Measurements from ENCODE around the gene WIPF1.

Gene WIPF1

DNA sequence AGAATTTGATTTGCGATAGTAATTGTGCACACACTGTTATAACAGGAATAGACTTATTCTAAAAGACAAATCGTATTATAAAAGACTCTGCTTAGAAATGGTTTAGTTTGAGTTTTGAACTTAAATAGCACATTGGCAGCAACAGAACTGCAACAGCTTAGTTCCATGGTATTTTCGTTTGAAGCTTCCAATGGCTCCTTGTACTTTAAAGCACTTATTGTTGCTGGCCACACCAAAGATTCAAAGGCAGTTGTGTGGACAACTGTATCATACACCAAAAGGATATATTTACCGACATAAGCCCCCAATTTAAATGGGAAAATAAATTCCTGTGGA, 627 bp downstream of the WIPF1 start:
- no peak for DNase-seq (ENCODE audit: low read depth, low spot score)

DNA sequence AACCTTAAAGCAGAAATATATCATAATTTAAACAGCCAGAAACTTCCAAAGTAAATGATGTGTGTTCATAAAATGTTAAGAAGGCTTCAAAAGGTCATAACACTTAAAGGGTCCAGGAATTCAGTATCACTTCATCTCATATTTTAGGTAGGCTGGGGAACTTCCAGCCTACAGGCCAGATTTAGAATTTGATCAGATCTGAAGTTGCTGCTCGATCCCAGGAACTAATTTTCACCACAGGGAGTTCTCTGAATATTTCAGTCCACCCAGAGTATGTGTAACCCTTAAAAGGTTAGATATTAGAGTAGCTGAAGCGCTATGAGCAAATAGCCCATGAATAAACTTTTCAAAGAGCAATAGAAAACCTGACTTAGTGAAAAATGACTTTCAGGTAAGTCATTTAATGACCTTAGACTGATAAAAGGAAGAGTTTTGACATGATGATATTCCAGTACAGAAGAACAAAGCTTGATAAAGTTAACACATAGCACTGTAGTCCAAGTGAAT, 1.7 kb downstream of the WIPF1 start:
- DNase-seq (ENCODE audit: low read depth, low spot score): no peak

- DNase-seq (ENCODE audit: low read depth, low spot score): no peak
Observed at GRCh38 chr2:174595116-174595809, 2.3 kb downstream of the WIPF1 start.

DNA sequence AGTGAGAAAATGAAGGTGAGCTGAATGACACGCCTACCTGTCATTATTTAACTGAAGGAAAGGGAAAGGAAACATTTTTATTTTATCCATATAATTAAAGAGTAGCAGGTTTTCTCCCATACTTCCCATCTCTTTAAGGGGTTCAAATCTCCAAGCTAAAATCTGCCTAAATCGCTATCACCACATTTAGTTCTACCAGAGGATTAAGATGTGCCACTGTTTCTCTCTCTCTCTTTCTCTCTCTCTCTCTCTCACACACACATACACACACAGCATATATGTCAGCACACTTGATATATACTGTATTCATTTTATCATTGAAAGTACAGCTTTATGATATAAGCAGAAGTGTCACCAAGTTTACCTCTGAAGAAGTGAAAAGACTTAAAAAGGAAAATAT, 3.1 kb downstream of the WIPF1 start:
- no peak for DNase-seq (ENCODE audit: low read depth, low spot score)

DNA sequence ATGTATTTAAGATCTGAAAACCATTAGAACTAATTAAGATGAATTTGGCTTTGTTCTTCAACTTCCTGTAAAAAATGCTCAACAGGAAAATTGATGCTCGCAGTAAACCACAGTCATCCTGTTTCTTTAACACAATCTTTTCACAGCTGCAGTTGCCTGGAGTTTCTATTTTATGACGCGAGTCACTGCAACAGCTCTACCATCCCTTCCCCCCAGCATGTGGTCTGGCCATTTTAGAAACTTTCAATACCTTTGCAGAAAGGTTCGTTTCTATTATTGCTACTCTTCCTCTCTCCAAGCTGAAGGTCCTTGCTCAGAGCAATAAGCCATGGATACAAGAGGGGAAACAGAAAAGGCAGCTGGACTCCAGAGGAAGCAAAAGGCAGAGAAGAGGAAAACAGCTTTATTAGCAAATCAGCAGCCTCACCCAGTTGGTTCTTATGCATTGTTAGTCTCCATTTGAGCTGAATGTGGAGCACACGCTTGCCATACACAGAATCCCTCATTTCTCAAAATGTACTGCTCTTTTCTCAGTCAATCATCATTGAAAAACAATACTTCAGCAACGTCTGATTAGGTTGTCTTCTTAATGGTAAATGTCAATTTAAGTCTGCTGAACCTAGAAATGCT, 3.9 kb downstream of the WIPF1 start:
- DNase-seq (ENCODE audit: low read depth, low spot score): peak; percentile 41

DNA sequence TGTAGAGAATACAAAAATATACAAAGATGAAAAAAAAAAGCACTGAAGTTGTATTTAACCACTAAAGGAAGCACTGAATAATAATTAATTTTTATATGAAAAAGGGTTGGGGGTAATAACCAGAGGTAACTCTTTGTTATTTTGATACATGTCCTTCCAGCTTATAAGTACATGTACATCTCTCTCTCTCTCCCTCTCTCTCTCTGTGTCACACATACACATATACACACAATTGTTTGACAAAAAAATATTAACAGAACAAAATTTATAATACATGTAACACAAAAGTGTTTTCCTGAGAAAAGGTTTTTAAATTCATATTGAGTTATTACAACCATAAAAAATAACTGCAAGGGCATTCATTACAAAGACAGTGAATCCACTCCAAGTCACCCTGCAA, 4.6 kb downstream of the WIPF1 start:
- no peak for DNase-seq (ENCODE audit: low read depth, low spot score)

GRCh38 chr2:174591740-174592139, 5.9 kb downstream of the WIPF1 start:
- DNase-seq (ENCODE audit: low read depth, low spot score): no peak

DNA sequence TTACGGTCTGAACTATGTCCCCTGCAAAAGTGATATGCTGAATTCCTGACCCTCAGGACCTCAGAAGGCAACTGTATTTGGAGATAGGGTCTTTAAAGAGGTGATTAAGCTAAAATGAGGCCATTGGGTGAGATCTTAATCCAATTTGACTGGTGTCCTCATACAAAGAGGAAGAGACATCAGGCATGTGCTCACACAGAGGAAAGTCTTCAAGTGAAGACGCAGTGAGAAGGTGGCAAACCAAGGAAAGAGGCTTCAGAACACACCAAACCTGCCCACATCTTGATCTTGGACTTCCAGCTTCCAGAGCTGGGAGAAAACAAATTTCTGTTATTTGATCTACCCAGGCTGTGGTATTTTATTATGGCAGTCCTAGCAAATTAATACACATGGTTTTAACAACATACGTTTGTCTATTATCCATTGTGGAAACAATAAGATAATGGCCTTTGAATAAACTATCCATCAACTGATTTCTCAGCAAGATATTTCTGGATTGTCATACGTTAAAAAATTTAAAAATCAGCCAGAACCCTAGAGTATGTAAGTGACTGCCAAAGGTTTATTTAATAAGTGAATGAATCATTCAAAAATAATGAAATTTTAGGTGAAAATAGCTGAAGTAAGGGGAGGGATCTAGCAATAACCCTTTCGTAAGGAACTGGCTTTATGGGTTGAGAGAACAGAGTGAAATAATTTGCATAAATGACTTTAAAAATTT, 6.5 kb downstream of the WIPF1 start:
- DNase-seq (ENCODE audit: low read depth, low spot score): no peak

- no peak for DNase-seq (ENCODE audit: low read depth, low spot score)
Observed at GRCh38 chr2:174590346-174590745, 7.3 kb downstream of the WIPF1 start.

GRCh38 chr2:174589334-174589733, 8.3 kb downstream of the WIPF1 start:
- no peak for DNase-seq (ENCODE audit: low read depth, low spot score)

DNA sequence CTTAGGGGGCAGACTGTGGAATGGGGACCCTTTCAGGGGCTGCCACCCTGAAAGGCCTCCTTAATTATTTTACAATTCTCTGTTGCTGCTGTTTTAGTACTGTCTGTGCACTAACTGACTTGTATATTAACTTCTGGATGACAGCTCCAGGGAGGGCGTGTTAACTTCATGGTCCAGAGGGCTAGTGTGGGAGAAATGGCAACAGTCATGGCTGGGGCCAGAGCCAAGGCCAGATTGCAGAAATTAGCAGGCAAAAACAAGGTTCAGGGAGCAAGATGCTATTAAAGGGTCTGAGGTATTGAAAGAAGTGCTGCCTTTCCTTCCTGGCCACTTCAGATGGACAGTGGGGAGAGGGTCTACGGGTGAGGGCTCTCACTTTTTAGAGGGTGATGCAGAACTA, 9.1 kb downstream of the WIPF1 start:
- DNase-seq (ENCODE audit: low read depth, low spot score): no peak

GRCh38 chr2:174587579-174587978, 10.0 kb downstream of the WIPF1 start:
- no peak for DNase-seq (ENCODE audit: low read depth, low spot score)

DNA sequence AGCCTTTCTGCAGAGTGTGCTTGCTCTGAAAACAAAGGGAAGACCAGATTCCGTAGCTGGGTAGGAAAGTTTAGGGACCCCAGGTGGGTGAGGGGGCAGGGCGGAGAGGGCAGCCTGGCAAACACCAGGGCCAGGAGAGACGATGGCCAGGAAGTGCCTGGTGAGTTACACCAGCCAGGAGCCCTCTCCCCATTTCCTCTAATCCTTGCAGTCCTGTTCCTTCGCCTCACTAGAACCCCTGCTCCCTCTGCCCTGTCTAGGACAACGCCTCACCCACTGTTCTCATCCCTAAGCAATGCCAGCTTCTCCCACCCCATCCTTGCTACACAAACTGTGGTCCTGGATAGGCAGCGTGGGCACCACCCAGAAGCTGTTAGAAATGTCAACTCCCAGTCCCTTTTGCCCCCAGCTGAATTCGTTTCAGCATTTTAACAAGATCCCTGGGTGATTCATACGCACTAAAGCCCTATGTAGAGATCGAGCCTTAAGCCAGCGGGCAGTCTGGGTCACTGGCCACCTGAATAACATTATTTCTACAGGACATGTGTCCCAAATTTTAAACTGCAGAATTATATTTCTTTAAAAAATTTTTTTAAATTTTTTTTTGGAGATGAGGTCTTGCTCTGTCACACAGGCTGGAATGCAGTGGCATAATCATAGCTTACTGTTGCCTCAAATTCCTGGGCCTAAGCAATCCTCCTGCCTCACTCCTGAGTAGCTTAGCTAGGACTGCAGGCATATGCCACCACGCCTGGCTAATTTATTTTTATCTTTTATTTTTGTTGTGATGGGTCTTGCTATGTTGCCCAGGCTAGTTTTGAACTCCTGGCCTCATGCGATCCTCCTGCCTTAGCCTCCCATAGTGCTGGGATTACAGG, 10.9 kb downstream of the WIPF1 start:
- no peak for DNase-seq (ENCODE audit: low read depth, low spot score)

DNA sequence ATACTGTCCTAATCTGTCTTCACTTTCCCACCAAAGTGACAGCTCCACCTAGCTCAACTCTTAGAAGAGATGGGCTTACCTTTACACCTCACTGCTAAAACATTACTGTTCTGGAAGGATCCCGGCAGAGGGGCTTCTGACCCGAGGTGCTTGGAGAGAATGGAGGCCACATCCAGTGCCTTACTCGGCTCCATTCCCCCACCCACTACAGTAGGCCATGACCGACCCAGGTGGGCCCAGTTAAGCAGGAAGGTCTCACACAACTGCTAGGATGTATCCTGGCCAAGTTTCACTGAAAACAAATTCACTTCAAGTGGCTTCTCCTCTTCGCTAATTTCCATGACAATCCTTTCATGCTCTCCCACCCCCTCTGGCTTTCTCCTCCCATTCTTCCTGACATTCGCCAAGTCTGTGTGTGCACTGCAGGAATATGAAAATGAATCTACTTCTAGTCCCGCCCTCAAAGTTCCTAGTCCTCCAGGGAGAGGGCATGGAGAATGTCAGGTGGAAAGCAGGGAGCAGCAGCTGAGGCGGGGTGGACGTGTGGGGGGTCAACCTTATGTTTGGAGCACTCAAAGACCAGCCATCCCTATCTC, 11.8 kb downstream of the WIPF1 start:
- no peak for DNase-seq (ENCODE audit: low read depth, low spot score)

DNA sequence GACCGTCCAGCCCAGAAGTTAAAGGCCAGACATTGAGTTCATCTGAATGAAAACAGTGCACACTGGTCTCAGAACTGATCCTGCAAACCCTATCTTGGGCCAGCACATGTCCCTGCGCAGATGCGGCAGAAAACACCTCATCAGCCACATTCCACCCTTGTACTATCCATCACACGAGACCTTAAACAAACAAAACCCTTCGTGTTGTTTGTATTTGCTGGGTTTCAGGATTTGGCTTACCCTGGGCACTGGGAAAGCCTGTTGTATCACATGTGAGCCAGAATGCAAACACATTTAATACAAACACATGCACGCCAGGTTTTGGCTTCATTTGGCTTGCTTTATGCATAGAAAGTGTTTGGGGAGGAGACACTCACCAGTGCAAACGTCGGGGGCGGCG, 12.5 kb downstream of the WIPF1 start:
- no peak for DNase-seq (ENCODE audit: low read depth, low spot score)

GRCh38 chr2:174581491-174581890, 16.1 kb downstream of the WIPF1 start:
- no peak for DNase-seq (ENCODE audit: low read depth, low spot score)

GRCh38 chr2:174580951-174581350, 16.7 kb downstream of the WIPF1 start:
- DNase-seq (ENCODE audit: low read depth, low spot score): no peak

DNA sequence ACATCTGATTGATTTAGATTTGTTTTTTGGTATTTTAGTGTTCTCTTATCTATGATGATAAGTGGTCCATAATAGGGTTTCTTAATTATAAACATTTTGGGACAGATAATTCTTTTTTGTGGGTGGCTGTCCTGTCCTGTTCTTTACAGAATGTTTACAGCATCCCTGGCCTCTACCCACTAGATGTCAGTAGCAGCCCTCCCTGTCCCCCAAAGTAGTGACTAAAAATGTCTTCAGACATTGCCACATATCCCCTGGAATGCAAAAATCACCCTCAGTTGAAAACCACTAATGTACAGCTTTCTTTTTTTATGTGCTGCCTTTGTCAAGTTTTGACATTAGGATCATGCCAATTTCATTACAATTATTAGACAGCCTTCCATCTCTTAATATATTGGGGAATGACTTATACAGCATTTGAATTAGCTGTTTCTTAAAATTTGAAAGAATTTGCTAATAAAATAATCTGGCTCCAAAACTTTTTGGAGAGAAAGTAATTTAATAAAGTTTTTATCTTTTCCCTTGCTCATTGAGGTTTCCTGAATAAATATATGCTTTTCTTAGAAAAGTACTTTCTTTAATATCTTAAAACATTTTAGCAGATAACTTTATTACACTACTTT, 19.5 kb downstream of the WIPF1 start:
- DNase-seq (ENCODE audit: low read depth, low spot score): no peak

DNA sequence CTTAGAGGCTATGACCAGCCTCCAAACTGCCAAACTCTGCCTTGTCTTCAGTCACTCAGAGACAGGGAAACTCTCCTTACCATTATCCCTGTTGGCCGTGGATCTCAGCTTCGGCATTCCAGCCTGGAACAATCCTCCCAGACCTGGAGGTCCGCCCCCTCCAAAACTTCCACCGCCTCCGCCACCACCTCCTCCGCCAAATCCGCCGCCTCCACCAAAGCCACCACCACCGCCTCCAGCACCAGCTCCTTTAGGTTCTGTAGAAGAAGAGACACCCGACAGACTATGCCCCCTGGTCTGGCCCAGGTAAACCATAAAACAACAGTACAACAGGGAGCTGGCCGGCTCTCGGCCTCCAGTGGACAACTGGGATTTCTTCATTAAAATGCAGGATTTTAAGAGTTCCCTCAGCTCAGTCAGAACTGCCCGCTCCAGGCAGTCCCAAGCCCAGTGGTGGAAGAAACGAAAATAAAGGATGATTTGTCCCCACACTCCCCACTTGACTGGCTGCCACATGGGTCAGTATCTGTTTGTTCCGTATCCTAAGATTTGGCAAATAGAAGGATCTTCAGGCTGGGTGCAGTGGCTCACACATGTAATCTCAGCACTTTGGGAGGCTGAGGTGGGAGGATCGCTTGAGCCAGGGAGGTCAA, 22.4 kb downstream of the WIPF1 start:
- no peak for DNase-seq (ENCODE audit: low read depth, low spot score)

DNA sequence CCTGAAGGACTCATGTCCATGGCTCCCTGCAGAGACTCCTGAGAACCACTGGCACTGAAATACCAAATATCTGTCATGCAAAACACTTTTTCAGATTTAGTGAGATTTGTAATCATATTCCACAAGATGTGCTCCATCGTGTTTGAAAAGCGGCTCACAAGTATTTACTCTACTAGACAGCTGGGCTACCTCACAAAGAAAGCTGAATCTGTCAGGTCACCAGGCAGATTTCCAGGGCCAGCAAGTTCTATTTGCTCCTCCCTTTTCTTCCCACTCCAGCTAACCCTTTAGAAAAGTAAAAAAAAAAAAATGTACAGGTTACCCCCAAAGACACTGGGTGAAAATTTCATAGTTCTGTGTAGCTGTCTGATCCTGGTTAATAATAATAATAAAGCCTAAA, 22.9 kb downstream of the WIPF1 start:
- no peak for DNase-seq (ENCODE audit: low read depth, low spot score)

All from activated naive CD8-positive, alpha-beta T cell treated with anti-CD3 and anti-CD28 coated beads, Interleukin-2, amount 50 U/mL, for 16 hours (primary cell).